SK-N-SH treated with all-trans-retinoic acid at 6 μM for 48 hours (cell line): ENCODE data around the gene ERI3.

Source experiments
- ATAC-seq: fragments of 200-7000 bp; cut with Tn5 transposase; 3 replicates; pipeline ENCODE4 v1.9.1; 2020; ENCODE audit warnings: mild to moderate bottlenecking, moderate library complexity
- BACH2 ChIP-seq: fragments of 250-450 bp; sonication (Bioruptor Pico); IDR thresholded peaks from 2 replicates; pipeline ENCODE4 v1.9.0; 2021; ENCODE audit warnings: mild to moderate bottlenecking, borderline replicate concordance
- CSDC2 ChIP-seq: fragments of 250-450 bp; sonication (Bioruptor Pico); IDR thresholded peaks from 2 replicates; pipeline ENCODE4 v1.5.0; 2020; ENCODE audit warnings: mild to moderate bottlenecking, moderate library complexity
- ESRRG ChIP-seq: fragments of 250-450 bp; sonication (Bioruptor Pico); IDR thresholded peaks from 2 replicates; pipeline ENCODE4 v1.6.1; 2021; ENCODE audit warnings: mild to moderate bottlenecking
- ISL1 ChIP-seq: fragments of 250-450 bp; sonication (Bioruptor Pico); IDR thresholded peaks from 2 replicates; pipeline ENCODE4 v2.1.2; 2022; ENCODE audit warnings: mild to moderate bottlenecking, moderate library complexity
- OSR1 ChIP-seq: fragments of 250-450 bp; sonication (Bioruptor Pico); IDR thresholded peaks from 2 replicates; pipeline ENCODE4 v1.8.0; 2022; ENCODE audit warnings: moderate library complexity, mild to moderate bottlenecking, inconsistent platforms
- PPARA ChIP-seq: fragments of 250-450 bp; sonication (Bioruptor Pico); IDR thresholded peaks from 2 replicates; pipeline ENCODE4 v1.5.0; 2020; ENCODE audit warnings: mild to moderate bottlenecking, borderline replicate concordance
- RARB ChIP-seq: fragments of 250-450 bp; sonication (Bioruptor Pico); IDR thresholded peaks from 2 replicates; pipeline ENCODE4 v1.8.0; 2021; ENCODE audit warnings: mild to moderate bottlenecking, moderate library complexity
- SNAI2 ChIP-seq: fragments of 250-450 bp; sonication (Bioruptor Pico); IDR thresholded peaks from 2 replicates; pipeline ENCODE4 v1.5.0; 2020; ENCODE audit warnings: mild to moderate bottlenecking, moderate library complexity
- TOX ChIP-seq: fragments of 250-450 bp; sonication (Bioruptor Pico); IDR thresholded peaks from 2 replicates; pipeline ENCODE4 v1.8.0; 2021; ENCODE audit warnings: mild to moderate bottlenecking, moderate library complexity, borderline replicate concordance
- ZFP30 ChIP-seq: fragments of 450-650 bp; formaldehyde crosslinking; IDR thresholded peaks from 2 replicates; pipeline ENCODE4 v1.5.0; 2022; ENCODE audit warnings: mild to moderate bottlenecking, moderate library complexity
- ZNF70 ChIP-seq: fragments of 450-650 bp; formaldehyde crosslinking; IDR thresholded peaks from 2 replicates; pipeline ENCODE4 v1.5.0; 2020; ENCODE audit warnings: mild to moderate bottlenecking, moderate library complexity
- ZNF8 ChIP-seq: fragments of 450-650 bp; formaldehyde crosslinking; IDR thresholded peaks from 2 replicates; pipeline ENCODE4 v1.5.0; 2020; ENCODE audit warnings: mild to moderate bottlenecking, moderate library complexity
- TF ChIP-seq, protein P1 (sequence below): fragments of 250-450 bp; sonication (Bioruptor Pico); IDR thresholded peaks from 2 replicates; pipeline ENCODE4 v1.5.0; 2020; ENCODE audit warnings: mild to moderate bottlenecking, moderate library complexity
- TF ChIP-seq, protein P2 (sequence below): fragments of 250-450 bp; sonication (Bioruptor Pico); IDR thresholded peaks from 2 replicates; pipeline ENCODE4 v1.8.0; 2021; ENCODE audit warnings: low read depth, mild to moderate bottlenecking, moderate library complexity, borderline replicate concordance

ERI3 gene

DNA sequence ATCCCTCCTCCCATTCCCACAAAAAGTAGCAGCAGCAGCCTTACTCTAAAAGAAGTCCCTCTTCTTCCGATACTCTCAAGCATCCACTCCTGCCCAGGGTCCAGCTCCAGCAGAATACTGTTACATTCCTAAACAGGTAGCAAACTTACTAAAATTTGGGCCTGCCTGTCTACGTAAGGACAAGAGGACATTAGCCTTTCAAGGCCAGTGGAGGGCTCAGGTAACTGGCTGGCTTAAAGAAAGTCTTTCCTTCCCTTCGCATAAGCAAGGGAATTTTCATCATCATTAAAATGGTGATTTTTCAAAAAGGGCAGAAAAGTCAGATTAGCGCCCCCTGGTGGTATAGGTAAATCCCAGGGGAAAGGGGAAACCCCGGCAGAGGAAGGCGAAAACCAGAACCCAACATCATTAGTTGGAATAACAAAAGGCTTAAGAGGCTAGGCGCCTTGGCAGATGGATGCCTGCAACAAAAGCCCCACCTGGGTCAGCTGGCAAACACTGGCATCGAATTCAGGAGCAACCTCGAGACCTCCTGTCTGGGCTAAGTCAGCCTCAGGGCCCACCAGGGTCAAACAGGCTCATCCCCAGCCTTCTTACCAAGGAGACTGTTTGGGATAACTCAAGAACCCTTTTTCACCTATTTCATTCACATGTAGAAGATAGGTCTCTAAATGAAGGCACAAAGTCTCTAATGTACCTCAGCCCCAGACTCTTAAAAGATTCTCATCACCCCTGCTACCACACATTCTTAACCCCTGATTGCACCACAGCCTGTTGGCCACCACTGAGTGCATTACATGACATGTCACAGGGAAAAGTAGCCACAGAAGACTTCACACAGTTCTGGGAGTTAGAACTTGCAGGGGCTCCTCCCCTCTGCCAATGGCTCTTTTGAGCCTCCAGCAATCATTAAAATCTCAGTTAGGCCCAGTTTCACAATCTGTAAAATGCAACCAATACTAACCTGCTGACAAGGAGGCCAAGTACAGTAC is 36.7 kb downstream of the ERI3 start:
- TF ChIP-seq SNAI2 (CRISPR knock-in tag) (no peak), OSR1 (CRISPR knock-in tag) (no peak), RARB (CRISPR knock-in tag) (no peak), PPARA (CRISPR knock-in tag) (no peak), ZFP30 (no peak)
- peak; percentile 68; the same call in 2 of the 3 replicates for ATAC-seq

DNA sequence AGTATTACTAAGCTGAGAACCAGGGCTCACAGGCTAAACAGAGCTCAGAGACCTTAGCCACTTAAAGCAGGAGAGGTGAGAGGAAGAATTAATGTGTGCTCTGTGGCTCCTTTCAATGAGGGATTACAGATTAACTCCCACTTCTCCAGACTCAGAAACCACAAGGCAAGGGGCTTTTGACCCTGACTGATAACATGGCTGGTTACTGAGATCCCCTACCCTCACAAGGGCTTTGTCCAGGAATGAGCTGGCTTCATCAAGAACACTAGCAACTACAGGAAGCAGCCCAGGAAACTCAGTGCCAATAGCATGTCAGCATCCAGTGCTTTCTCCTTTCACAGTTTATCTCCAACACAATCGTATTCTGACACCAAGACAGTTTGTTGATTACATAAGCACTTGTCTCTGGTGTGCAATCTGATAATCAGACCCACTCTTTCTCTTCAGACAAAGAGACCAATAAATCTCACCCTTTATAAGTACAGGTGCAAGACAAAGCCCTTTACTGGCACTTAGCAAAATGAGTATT is 38.8 kb downstream of the ERI3 start:
- TF ChIP-seq RARB (CRISPR knock-in tag) (no peak), PPARA (CRISPR knock-in tag) (no peak), OSR1 (CRISPR knock-in tag) (no peak), CSDC2 (CRISPR knock-in tag) (no peak), BACH2 (CRISPR knock-in tag) (no peak), ESRRG (CRISPR knock-in tag) (no peak), ZNF8 (CRISPR knock-in tag) (no peak)
- TF ChIP-seq, protein P1, sequence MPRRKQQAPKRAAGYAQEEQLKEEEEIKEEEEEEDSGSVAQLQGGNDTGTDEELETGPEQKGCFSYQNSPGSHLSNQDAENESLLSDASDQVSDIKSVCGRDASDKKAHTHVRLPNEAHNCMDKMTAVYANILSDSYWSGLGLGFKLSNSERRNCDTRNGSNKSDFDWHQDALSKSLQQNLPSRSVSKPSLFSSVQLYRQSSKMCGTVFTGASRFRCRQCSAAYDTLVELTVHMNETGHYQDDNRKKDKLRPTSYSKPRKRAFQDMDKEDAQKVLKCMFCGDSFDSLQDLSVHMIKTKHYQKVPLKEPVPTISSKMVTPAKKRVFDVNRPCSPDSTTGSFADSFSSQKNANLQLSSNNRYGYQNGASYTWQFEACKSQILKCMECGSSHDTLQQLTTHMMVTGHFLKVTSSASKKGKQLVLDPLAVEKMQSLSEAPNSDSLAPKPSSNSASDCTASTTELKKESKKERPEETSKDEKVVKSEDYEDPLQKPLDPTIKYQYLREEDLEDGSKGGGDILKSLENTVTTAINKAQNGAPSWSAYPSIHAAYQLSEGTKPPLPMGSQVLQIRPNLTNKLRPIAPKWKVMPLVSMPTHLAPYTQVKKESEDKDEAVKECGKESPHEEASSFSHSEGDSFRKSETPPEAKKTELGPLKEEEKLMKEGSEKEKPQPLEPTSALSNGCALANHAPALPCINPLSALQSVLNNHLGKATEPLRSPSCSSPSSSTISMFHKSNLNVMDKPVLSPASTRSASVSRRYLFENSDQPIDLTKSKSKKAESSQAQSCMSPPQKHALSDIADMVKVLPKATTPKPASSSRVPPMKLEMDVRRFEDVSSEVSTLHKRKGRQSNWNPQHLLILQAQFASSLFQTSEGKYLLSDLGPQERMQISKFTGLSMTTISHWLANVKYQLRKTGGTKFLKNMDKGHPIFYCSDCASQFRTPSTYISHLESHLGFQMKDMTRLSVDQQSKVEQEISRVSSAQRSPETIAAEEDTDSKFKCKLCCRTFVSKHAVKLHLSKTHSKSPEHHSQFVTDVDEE (CRISPR knock-in tag): no peak
- ATAC-seq: no peak

DNA sequence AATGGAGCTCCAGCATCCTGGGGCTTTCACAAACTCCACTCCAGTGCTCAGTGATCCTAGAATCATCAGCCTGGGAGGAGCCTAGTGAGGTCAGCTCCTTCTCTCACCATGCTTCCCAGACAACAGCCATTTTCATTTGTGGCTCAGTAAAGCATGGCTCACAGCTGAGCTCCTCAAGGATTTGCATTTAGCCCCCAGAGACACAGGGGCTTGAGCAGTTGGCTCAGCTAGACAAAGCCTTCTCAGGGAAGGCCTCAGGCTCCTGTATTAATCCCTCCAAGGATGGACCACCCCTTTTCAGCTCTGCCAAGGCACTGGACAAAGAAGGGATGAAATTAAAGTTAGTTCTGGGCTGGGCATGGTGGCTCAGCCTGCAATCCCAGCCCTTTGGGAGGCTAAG is 39.5 kb downstream of the ERI3 start:
- no peak for TF ChIP-seq PPARA (CRISPR knock-in tag)
- TF ChIP-seq TOX (CRISPR knock-in tag): no peak
- TF ChIP-seq, protein P1 (CRISPR knock-in tag): no peak
- TF ChIP-seq, protein P2, sequence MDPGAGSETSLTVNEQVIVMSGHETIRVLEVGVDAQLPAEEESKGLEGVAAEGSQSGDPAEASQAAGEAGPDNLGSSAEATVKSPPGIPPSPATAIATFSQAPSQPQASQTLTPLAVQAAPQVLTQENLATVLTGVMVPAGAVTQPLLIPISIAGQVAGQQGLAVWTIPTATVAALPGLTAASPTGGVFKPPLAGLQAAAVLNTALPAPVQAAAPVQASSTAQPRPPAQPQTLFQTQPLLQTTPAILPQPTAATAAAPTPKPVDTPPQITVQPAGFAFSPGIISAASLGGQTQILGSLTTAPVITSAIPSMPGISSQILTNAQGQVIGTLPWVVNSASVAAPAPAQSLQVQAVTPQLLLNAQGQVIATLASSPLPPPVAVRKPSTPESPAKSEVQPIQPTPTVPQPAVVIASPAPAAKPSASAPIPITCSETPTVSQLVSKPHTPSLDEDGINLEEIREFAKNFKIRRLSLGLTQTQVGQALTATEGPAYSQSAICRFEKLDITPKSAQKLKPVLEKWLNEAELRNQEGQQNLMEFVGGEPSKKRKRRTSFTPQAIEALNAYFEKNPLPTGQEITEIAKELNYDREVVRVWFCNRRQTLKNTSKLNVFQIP (CRISPR knock-in tag): no peak
- TF ChIP-seq ISL1 (CRISPR knock-in tag): no peak
- TF ChIP-seq SNAI2 (CRISPR knock-in tag): no peak
- TF ChIP-seq ZNF8 (CRISPR knock-in tag): no peak
- TF ChIP-seq CSDC2 (CRISPR knock-in tag): no peak
- TF ChIP-seq RARB (CRISPR knock-in tag): no peak
- no peak for TF ChIP-seq BACH2 (CRISPR knock-in tag)
- ATAC-seq: no peak

DNA sequence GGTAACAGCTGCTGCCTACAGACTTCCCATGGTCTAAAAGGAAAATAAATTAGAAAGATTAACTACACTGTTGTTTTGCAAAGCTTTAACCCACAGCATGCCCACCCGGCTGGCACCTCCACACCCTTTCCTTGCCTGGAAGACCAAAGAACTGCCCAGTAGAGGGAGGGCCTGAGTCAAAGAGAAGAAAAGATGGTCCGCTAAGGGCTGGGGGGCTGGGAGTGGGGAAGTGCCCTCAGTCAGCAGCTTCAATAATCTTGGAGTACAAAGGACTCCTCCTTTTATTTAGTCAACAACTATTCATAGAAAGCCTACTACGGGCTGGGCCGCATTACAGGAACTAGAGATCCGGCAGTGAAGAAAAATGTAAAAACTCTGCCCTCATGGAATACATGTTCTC is 40.6 kb downstream of the ERI3 start:
- ATAC-seq: 0 out of 3 replicates have a peak, but pooled peaks have one; percentile 35
- TF ChIP-seq ZNF70 (CRISPR knock-in tag) (no peak), ZFP30 (no peak), CSDC2 (CRISPR knock-in tag) (no peak), PPARA (CRISPR knock-in tag) (no peak)
- TF ChIP-seq, protein P1 (CRISPR knock-in tag): no peak
